IMR-90 (cell line): ENCODE data around the gene EEF2K.

Source experiments
- CTCF ChIP-seq: conservative IDR thresholded peaks from 2 replicates; pipeline ENCODE4 v1.5.1; 2012; ENCODE audit warnings: mild to moderate bottlenecking, low read depth, low read length, improper control_type of control experiment
- MAZ ChIP-seq: IDR thresholded peaks from 2 replicates; pipeline ENCODE4 v1.6.1; 2012; ENCODE audit warnings: low read depth, mild to moderate bottlenecking, low read length, improper control_type of control experiment, moderate library complexity, borderline replicate concordance
- SMC3 ChIP-seq: fragments of 150-350 bp; IDR thresholded peaks from 2 replicates; pipeline ENCODE4 v1.6.1; 2016; ENCODE audit warnings: low read depth, mild to moderate bottlenecking, antibody characterized with exemption, low read length, moderate library complexity

GRCh38 chr16:22284637-22285036, 78.6 kb downstream of the EEF2K start:
- TF ChIP-seq CTCF = no peak
- TF ChIP-seq MAZ = no peak
- no peak for TF ChIP-seq SMC3
